Measurements from ENCODE around the gene HSD17B2.
"Not testable (repeated sequence)": the region's sequence is repeated elsewhere in the genome, so short reads cannot be mapped to it uniquely, and the experiment has no call there.

HSD17B2 gene

GRCh38 chr16:82137822-82138167 lies 102.7 kb downstream of the HSD17B2 start:
- DNase-seq = no peak

GRCh38 chr16:82138478-82139285 lies 103.6 kb downstream of the HSD17B2 start:
- no peak for DNase-seq

GRCh38 chr16:82139286-82139571 lies 104.2 kb downstream of the HSD17B2 start:
- DNase-seq = not testable (repeated sequence)

GRCh38 chr16:82146556-82146955 lies 111.5 kb downstream of the HSD17B2 start:
- no peak for DNase-seq

GRCh38 chr16:82146957-82147356 lies 111.9 kb downstream of the HSD17B2 start:
- no peak for DNase-seq

- no peak for DNase-seq
Measured at GRCh38 chr16:82147546-82147945, 112.5 kb downstream of the HSD17B2 start.
